ENCODE measurements around the gene DHX58.

The DHX58 gene

DNA sequence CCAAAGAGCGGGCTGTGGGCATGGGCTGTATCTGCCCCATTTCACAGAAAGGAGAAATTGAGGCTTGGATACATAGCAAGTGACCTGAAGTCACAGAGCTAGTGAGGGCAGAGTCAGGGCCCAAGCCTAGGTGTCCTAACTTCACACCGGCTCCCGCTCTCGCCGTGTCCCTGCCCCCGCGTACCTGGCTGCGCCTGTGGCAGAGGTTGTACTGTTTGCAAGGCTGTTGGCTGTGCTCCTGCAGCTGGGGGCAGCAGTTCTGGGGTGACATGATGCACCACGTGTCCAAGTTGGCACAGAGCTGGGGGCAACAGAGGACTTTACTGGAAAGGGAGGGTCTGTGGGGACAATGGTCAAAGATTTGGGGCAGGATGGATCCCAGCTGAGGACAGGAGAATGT, 3.4 kb downstream of the DHX58 start:
- no peak for TF ChIP-seq ZNF121 (tag by site-specific recombination; IDR thresholded peaks at IDR 0.05)
- no peak for TF ChIP-seq IKZF3 (tag by site-specific recombination; IDR thresholded peaks at IDR 0.05)
- TF ChIP-seq ZNF157 (tag by site-specific recombination; IDR thresholded peaks at IDR 0.05), result no peak
- no peak for TF ChIP-seq HOXA7 (CRISPR knock-in tag; IDR thresholded peaks at IDR 0.05; ENCODE audit: borderline replicate concordance)
- TF ChIP-seq ZNF629 (tag by site-specific recombination; IDR thresholded peaks at IDR 0.05), result no peak
- no peak for TF ChIP-seq ZNF311 (tag by site-specific recombination; IDR thresholded peaks at IDR 0.05; ENCODE audit: borderline replicate concordance)
- TF ChIP-seq RBAK (tag by site-specific recombination; IDR thresholded peaks at IDR 0.05), result no peak
- TF ChIP-seq, protein P1, sequence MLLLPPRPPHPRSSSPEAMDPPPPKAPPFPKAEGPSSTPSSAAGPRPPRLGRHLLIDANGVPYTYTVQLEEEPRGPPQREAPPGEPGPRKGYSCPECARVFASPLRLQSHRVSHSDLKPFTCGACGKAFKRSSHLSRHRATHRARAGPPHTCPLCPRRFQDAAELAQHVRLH (tag by site-specific recombination; IDR thresholded peaks at IDR 0.05), result no peak
- TF ChIP-seq ZNF600 (tag by site-specific recombination; IDR thresholded peaks at IDR 0.05), result no peak
- TF ChIP-seq ZNF133 (tag by site-specific recombination; IDR thresholded peaks at IDR 0.05), result no peak
- TF ChIP-seq ZNF473 (tag by site-specific recombination; IDR thresholded peaks at IDR 0.05), result no peak
- ChIA-PET POLR2A (interaction anchor here (1.1 to 1.6 kb wide), 3 partner anchors 12 to 92 kb away, joined by 4 to 6 read pairs (median 6); partner anchors contain the start of genes DNAJC7, KAT2A and NKIRAS2), CTCF (interaction anchor here (1.1 to 17.1 kb wide), 4 partner anchors 10 to 179 kb away, joined by 3 to 260 read pairs (median 22); partner anchors contain the start of genes DNAJC7, NKIRAS2 and ODAD4)
- H3K4me3 ChIP-seq (ENCODE audit: low read depth, low read length), result no peak overlapping the region
- no peak overlapping the region for H3K27ac ChIP-seq (ENCODE audit: extremely low read depth, low read depth, low read length)
- H3K4me1 ChIP-seq (ENCODE audit: control insufficient read depth, insufficient read depth, low read length), result peaks cover 4% of the 10 kb centered on the region; the same call in 1 of the 2 replicates
- H3K9me3 ChIP-seq (ENCODE audit: control insufficient read depth, insufficient read depth, low read depth, low read length), result no peaks in the 10 kb centered on the region
- peaks cover 0 to 13% of the 10 kb centered on the region in 2 experiments; a peak in 1 of 3 replicates for H3K36me3 ChIP-seq (ENCODE audit: control insufficient read depth in 2 of 2, insufficient read depth in 1 of 2, low read length in 2 of 2)

DNA sequence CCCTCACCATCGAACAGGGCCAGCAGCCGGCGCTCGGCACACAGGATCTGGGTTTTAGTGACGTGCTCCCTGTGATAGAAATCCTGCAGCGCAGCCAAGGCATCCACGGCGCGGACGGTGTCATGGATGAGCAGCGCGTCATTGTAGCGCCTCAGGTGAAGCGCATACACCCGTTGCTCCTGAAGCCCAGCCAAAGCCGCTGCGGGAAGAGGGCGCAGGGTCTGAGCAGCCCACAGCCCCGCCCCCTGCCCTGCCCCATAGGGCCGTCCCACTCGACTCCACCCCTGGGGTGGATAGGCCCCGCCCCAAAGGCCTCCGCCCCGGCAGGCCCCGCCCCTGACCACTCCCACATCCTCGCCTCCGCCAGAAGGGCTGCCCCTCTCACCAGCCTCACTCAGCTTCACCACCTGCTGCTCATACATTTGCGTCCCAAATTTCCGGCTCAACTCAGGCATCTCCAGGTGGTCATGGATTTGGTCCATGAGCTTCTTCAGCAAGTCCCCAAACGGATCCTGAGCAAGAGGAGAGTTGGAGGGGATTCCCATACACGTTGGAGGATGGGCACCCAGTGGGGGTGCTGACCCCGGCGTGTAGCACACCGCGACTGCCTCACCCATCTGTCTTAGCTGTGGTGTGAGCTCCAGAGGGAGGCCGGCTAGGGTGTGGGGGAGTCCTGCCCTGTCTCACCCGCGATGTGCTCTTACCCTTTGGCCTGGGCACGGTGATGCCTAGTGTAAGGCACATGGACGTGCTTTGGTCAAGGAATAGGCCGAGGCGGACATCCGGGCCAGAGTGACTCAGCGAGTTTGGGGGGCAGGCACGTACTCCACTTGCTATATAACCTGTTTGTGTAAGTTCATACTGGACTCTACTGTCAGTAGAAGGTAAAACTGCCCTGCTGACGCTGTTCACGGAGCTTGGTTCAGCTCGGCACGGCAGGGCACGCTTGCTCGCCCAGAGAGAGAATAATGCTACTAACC, 4.6 kb downstream of the DHX58 start:
- POLR2A ChIA-PET, result interaction anchor here (0.7 to 1.7 kb wide), 6 partner anchors 13 to 91 kb away, joined by 3 to 7 read pairs (median 5); partner anchors contain the start of genes DNAJC7, KAT2A and NKIRAS2
- CTCF ChIA-PET, result interaction anchor here (0.6 to 17.1 kb wide), 12 partner anchors 8 to 178 kb away, joined by 3 to 260 read pairs (median 3); partner anchors contain the start of genes DNAJC7, NKIRAS2 and ODAD4
- Histone ChIP-seq H3K9me3 (ENCODE audit: control insufficient read depth, insufficient read depth, low read depth, low read length) (no peaks in the 10 kb centered on the region), H3K36me3 (ENCODE audit: control insufficient read depth in 2 of 2, insufficient read depth in 1 of 2, low read length in 2 of 2) (peaks cover 0 to under 1% of the 10 kb centered on the region in 2 experiments; a peak in 1 of 3 replicates), H3K4me3 (ENCODE audit: low read depth, low read length) (peak overlapping the region; percentile 30), H3K4me1 (ENCODE audit: control insufficient read depth, insufficient read depth, low read length) (peaks cover 4% of the 10 kb centered on the region; the same call in 1 of the 2 replicates), H3K27ac (ENCODE audit: extremely low read depth, low read depth, low read length) (no peak overlapping the region)
- TF ChIP-seq SP2 (tag by site-specific recombination; IDR thresholded peaks at IDR 0.05), result peak; percentile 81
- TF ChIP-seq GLIS2 (tag by site-specific recombination; IDR thresholded peaks at IDR 0.05), result peak; percentile 77
- no peak for TF ChIP-seq GFI1B (tag by site-specific recombination; IDR thresholded peaks at IDR 0.05)
- TF ChIP-seq, protein P2, sequence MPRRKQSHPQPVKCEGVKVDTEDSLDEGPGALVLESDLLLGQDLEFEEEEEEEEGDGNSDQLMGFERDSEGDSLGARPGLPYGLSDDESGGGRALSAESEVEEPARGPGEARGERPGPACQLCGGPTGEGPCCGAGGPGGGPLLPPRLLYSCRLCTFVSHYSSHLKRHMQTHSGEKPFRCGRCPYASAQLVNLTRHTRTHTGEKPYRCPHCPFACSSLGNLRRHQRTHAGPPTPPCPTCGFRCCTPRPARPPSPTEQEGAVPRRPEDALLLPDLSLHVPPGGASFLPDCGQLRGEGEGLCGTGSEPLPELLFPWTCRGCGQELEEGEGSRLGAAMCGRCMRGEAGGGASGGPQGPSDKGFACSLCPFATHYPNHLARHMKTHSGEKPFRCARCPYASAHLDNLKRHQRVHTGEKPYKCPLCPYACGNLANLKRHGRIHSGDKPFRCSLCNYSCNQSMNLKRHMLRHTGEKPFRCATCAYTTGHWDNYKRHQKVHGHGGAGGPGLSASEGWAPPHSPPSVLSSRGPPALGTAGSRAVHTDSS (tag by site-specific recombination; IDR thresholded peaks at IDR 0.05), result no peak
- no peak for TF ChIP-seq ZNF596 (tag by site-specific recombination; IDR thresholded peaks at IDR 0.05)
- TF ChIP-seq ZNF155 (tag by site-specific recombination; IDR thresholded peaks at IDR 0.05), result no peak
- TF ChIP-seq MYNN (tag by site-specific recombination; IDR thresholded peaks at IDR 0.05; ENCODE audit: borderline replicate concordance), result no peak
- TF ChIP-seq, protein P3, sequence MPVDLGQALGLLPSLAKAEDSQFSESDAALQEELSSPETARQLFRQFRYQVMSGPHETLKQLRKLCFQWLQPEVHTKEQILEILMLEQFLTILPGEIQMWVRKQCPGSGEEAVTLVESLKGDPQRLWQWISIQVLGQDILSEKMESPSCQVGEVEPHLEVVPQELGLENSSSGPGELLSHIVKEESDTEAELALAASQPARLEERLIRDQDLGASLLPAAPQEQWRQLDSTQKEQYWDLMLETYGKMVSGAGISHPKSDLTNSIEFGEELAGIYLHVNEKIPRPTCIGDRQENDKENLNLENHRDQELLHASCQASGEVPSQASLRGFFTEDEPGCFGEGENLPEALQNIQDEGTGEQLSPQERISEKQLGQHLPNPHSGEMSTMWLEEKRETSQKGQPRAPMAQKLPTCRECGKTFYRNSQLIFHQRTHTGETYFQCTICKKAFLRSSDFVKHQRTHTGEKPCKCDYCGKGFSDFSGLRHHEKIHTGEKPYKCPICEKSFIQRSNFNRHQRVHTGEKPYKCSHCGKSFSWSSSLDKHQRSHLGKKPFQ (tag by site-specific recombination; IDR thresholded peaks at IDR 0.05), result 0 out of 2 replicates have a peak, but pooled peaks have one; percentile 28
- no peak for TF ChIP-seq ZNF248 (tag by site-specific recombination; IDR thresholded peaks at IDR 0.05)
- no peak for TF ChIP-seq SALL2 (tag by site-specific recombination; IDR thresholded peaks at IDR 0.05; ENCODE audit: borderline replicate concordance)
- TF ChIP-seq, protein P4, sequence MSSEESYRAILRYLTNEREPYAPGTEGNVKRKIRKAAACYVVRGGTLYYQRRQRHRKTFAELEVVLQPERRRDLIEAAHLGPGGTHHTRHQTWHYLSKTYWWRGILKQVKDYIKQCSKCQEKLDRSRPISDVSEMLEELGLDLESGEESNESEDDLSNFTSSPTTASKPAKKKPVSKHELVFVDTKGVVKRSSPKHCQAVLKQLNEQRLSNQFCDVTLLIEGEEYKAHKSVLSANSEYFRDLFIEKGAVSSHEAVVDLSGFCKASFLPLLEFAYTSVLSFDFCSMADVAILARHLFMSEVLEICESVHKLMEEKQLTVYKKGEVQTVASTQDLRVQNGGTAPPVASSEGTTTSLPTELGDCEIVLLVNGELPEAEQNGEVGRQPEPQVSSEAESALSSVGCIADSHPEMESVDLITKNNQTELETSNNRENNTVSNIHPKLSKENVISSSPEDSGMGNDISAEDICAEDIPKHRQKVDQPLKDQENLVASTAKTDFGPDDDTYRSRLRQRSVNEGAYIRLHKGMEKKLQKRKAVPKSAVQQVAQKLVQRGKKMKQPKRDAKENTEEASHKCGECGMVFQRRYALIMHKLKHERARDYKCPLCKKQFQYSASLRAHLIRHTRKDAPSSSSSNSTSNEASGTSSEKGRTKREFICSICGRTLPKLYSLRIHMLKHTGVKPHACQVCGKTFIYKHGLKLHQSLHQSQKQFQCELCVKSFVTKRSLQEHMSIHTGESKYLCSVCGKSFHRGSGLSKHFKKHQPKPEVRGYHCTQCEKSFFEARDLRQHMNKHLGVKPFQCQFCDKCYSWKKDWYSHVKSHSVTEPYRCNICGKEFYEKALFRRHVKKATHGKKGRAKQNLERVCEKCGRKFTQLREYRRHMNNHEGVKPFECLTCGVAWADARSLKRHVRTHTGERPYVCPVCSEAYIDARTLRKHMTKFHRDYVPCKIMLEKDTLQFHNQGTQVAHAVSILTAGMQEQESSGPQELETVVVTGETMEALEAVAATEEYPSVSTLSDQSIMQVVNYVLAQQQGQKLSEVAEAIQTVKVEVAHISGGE (tag by site-specific recombination; conservative IDR thresholded peaks at IDR 0.05; ENCODE audit: low read depth), result no peak
- peak; percentile 93 for TF ChIP-seq SP3 (tag by site-specific recombination; IDR thresholded peaks at IDR 0.05)
- TF ChIP-seq, protein P5, sequence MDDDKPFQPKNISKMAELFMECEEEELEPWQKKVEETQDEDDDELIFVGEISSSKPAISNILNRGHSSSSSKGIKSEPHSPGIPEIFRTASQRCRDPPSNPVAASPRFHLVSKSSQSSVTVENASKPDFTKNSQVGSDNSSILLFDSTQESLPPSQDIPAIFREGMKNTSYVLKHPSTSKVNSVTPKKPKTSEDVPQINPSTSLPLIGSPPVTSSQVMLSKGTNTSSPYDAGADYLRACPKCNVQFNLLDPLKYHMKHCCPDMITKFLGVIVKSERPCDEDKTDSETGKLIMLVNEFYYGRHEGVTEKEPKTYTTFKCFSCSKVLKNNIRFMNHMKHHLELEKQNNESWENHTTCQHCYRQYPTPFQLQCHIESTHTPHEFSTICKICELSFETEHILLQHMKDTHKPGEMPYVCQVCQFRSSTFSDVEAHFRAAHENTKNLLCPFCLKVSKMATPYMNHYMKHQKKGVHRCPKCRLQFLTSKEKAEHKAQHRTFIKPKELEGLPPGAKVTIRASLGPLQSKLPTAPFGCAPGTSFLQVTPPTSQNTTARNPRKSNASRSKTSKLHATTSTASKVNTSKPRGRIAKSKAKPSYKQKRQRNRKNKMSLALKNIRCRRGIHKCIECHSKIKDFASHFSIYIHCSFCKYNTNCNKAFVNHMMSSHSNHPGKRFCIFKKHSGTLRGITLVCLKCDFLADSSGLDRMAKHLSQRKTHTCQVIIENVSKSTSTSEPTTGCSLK (tag by site-specific recombination; IDR thresholded peaks at IDR 0.05), result no peak
